HG02981 (cell line): Measurements from ENCODE around the gene LCORL.
"Not testable (repeated sequence)": the region's sequence is repeated elsewhere in the genome, so short reads cannot be mapped to it uniquely, and the experiment has no call there.

Experiments
- ATAC-seq: cut with Tn5 transposase; IDR thresholded peaks from one replicate; pipeline ENCODE4 v1.9.1; 2021; ENCODE audit warnings: mild to moderate bottlenecking, moderate library complexity; ENCODE audit not compliant: unreplicated experiment

The LCORL gene

DNA sequence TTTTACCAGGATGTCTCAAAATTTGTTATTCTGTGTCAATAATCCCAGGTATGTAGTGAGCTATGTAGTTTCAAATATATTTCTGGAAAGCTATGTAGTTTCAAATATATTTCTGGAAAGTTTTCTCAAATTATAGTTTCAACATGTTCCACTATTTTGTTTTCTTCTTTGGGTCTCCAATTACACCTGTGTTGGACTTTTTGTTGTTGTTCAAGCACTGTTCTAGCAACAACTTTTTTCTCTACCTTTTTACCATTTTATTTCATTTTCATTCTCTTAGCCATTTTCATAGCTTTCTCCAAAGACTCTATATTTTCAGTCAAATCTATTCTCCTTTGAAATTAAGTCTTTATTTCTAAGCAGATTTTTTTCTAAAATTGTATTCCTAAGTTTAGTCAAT is 88.4 kb downstream of the LCORL start:
- no peak for ATAC-seq

DNA sequence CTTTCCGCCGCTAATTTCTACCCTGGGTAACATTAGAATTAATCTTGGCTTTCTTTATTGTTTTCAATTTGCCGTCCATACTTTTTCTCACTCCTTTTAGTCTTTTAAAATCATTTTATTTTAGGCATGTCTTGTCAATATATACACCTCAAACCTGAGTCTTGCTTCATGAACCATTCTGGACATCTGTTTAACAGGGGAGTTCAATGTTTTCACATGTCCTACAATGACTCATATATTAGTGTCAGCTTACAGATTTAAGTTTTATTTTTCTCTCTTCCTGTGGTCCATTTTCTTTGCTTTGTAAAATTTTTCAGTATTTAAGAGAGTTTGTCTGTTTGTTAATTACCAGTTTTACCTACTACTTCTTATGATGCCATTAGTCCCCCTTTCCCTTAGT is 89.5 kb downstream of the LCORL start:
- ATAC-seq = no peak

DNA sequence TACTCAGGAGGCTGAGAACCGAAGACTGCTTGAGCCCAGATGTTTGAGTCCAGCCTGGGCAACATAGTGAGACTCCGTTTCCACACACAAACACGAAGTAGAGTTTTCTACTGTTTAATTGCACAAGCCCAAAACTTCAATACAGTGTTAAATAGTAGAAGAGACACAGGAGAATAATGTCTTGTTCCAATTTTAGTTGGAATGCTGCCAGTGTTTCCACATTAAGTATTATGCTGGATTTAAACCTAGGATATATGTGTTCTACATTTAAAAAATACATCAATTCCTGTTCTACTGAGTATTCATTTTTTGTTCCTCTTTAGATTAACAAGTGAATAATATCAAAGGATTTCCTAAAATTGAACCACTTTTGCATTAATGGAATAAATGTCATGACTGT is 91.3 kb downstream of the LCORL start:
- ATAC-seq = no peak

DNA sequence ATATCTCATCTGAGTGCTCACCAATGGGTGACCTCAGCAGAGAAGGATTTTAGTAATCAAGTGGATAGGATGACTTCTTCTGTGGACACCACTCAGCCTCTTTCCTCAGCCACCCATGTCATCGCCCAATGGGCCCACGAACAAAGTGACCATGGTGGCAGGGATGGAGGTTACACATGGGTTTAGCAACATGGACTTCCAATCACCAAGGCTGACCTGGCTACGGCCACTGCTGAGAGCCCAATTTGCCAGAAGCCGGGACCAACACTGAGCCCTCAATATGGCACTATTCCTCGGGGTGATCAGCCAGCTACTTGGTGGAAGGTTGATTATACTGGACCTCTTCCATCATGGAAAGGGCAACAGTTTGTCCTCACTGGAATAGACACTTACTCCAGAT is 97.4 kb downstream of the LCORL start:
- no peak for ATAC-seq

DNA sequence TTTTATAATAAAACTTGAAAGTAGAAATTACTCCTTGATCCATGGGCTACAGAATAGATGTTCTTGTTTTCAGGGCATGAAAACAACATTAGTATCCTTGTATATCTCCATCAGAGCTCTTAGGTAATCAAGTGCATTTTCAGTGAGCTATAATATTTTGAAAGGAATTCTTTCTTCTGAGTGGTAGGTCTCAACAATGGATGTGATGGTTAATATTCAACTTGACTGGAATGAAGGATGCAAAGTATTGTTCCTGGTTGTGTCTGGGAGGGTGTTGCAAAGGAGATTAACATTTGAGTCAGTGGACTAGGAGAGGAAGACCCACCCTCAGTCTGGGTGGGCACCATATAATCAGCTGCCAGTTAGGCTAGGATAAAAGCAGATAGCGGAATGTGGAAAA is 100.1 kb downstream of the LCORL start:
- ATAC-seq = no peak

DNA sequence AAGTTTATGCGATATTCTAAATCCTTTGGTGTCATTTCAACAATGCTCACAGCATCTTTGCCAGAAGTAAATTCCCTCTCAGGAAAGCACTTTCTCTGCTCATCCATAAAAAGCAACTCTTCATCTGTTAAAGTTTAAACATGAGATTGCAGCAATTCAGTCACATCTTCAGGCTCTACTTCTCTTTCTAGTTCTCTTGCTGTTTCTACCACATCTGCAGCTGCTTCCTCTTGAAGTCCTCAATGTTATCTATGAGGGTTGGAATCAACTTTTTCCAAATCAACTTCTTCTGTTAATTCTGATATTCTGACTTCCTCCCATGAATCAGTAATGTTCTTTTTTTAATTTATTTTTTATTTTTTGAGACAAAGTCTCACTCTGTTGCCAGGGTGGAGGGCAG is 100.9 kb downstream of the LCORL start:
- no peak for ATAC-seq

DNA sequence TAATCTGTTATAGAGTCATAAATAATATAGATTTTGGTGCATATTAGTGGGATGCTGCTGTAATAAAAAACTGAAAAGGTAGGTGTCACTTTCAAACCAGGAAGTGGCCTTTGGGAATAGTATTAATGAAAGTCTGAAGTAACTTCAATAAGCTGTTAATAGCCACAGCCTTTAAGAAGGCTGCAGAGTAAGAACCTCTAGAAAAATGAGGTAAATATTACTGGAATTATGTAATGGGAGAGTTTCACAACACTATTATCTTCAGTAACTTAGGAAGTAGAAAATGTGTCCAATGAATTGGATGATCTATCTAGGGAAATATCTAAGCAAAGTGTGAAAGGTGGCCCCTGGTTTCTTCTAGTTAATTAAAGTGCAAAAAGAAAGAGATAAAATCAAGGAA is 106.1 kb downstream of the LCORL start:
- no peak for ATAC-seq

DNA sequence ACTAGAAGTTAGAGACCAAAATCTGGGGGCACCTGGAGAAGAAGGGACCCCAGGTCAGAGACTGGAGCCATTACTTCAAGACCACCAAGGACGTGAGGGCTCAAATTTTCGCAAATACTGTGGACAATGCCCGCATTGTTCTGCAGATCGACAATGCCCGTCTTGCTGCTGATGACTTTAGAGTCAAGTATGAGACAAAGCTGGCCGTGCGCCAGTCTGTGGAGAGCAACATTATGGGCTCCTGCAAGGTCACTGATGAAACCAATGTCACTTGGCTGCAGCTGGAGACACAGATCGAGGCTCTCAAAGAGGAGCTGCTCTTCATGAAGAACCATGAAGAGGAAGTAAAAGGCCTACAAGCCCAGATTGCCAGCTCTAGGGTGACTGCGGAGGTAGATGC is 109.5 kb downstream of the LCORL start:
- no peak for ATAC-seq

DNA sequence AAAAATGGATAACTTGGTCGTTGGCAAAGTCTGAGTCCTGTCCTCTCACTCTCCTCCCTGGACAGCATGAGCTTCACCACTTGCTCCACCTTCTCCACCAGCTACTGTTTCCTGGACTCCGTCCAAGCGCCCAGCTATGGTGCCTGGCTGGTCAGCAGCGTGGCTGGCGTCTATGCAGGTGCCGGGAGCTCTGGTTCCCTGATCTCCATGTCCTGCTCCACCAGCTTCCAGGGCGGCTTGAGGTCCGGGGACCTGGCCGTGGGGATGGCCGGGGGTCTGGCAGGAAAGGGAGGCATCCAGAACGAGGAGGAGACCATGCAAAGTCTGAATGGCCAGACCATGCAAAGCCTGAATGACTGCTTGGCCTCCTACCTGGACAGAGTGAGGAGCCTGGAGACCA is 109.9 kb downstream of the LCORL start:
- no peak for ATAC-seq

DNA sequence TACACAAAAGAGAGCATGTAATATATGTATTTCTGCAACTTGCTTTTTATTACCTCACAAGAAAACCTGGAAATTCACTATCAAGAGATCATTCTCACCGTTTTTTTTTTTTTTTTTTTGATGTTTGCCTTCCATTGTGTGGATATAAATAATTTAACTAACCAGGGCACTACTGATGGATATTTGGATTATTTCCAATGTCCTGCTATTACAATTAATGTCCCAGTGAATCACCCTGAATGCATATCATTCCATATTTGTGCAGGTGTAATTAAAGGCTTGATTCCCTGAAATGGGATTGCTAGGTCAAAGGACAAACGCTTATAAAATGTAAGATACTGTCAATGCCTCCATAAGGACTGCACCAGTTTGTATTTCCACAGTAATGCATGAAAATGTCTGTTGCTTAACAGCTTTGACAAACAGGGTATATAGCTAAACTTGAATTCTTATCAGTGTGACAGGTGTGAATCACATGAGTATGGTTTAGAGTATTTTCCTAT is 123.0 kb downstream of the LCORL start:
- ATAC-seq = no peak

DNA sequence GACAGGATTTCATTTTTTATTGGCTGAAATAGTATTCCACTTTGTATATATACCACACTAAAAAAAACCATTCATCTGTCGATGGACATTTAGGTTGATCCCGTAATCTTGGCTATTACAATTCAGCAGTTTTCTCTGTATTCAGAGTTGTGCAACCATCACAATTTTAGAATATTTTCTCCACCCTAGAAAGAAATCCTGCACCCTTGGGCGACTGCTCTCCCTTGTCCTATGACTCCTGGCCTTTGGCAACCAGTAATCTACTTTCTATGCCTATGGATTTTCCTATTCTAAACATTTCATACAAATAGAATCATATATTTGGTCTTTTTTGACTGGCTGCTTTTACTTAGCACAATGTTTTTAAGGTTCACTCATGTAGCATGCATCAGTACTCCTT is 126.1 kb downstream of the LCORL start:
- ATAC-seq = no peak

DNA sequence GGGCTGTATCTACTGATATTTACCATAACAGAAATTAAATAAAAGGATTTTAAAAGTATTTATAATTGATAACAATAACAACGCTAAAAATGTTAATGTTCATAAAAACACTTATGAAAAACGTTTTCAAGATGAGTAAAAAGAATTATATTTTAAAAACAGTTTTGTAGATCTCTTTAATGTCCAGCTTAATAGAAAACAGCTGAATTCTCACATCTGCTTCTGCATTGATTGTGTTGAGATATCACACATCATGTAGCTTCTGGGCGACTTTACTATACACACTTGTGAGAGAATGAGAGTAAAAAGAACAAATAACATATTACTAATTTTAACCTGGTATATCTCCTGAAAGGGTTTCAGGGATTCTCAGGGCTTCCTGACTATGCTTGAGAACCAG is 127.1 kb downstream of the LCORL start:
- no peak for ATAC-seq

DNA sequence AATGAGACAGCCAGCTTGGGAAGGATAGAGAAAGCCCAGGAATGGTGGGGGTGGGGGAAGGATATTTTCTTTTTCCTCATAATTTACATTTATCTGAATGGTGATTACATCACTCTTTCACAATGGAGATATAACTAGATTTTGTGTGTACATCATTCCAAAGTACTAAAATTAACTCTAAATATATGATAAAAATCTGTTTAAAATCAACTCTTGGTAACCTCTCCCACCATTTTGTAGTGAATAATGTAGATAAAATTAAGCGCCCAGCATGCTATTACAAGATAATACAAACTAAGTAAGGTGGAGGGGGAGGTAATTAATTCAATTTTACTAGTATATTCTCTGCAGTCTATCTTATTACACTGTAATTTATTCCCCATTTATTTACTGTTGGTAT is 131.9 kb downstream of the LCORL start:
- ATAC-seq = no peak

DNA sequence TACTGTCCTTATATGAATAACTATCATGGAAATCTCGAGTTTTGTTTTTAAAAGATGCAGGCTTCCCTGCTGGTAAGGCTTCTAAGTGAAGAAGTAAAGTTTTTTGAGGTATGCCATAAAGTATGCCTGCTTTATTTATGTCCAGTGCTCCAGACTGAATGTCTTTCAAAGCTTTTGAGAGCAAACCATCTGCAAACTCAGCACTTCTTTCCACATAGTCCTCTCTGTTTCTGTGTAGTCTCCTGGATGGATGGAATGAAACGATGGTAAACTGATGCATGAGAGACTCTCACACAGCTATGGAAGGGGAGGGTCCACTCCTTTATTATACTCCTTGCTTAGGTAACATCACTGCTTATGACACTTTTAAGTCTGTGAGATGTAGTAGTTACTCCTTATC is 137.0 kb downstream of the LCORL start:
- ATAC-seq = no peak

DNA sequence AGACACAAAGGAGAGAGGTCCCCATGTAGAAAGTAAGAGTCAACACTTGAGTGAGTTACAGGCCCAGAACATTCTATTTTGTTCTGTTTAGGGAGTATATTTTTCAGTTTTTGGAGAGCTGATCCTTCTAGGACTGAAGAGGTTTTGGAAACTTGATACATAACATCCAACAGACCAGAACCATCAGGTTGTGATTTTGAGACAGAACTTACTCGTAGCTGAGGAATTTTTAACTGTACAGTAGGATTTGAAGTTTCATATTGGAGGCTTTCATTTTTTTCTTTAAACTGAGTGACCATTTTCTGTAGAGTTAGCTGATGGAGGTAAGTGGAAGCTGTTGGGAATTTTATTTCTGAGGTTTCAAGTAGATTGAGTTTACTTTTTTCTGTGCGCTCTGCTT is 137.5 kb downstream of the LCORL start:
- ATAC-seq = no peak

DNA sequence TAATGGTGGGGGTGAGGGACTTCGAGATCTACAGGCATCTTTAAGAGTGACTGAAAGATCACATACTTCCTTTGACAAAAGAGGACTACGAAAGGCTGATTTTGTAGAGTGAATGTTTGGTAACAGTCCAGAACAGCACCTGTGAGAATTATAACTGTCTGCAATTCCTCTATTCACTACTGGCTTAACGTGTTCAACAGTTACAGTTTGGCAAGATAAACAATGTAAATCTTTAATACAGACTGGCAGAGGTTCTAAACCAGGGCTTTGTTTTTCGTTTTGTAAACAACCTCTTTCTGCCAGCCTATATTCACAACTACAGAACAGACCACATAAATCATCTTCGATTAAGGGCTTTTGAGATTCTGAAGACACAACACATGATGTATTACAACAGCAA is 143.9 kb downstream of the LCORL start:
- ATAC-seq = no peak

DNA sequence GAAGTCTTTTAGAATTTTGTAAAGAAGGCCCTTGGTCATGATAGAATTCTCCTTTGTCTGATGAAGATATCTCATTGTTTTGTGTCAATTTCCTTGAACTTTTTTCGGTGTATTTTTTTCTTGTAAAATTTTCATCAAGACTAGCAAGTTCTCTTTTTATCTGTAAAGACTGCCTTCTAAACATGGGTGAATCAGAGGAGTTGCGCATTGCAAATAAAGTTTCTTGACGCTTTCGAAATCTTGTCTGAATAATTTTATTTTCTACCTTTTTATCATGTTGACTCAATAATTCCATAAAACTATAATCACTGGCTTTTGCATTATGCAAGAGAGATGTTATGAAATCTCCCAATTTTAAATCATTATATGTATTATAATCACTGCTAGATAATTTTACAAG is 144.6 kb downstream of the LCORL start:
- no peak for ATAC-seq

DNA sequence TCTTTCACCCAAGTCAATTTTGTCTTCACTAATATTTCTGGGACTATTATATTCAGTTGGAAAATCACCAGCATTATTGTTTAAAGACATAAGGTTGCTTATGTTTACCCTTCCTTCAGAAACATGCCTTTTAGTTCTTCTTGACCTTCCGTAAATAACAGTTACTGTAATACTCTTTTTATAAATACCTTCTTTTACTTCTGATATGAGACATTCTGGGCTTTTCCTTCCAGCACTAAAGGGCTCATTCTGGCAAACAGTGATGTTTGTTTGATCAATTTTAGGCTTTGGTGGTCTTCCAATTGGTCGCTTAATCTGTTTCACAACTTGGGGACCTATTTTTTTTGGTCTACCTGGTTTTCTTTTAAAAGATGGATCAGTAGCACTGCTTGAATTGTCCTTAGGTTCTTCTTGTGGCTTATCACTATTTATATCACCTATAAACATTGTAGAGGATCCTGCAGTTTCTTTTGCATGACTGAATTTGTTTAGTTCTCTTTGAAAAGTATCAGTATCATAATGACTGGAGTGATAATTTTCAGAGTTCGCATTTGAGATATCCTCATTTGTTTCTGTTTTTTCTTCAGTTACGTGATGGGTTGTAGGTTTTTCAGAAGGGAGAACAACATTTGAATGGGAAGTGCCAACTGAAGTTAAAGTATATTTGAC is 146.0 kb downstream of the LCORL start:
- peak; percentile 93 for ATAC-seq

DNA sequence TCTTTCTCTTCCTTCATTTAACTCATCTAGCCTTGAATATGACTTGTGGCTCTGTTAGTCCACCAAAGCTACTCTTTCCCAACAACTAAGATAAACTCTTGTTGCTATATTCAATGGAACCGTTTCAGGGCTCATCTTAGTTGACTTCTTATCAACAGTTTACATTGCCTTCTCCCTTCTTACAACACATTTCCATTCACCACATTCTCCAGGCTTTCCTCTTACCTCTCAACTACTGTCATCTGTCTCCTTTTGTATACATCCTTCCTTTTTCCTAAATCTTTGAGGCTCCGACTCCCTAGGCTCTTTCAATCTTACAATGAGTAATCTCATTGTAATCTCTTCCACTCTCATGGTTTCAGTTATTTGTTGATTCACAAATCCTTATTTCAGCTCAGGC is 152.2 kb downstream of the LCORL start:
- ATAC-seq = no peak

DNA sequence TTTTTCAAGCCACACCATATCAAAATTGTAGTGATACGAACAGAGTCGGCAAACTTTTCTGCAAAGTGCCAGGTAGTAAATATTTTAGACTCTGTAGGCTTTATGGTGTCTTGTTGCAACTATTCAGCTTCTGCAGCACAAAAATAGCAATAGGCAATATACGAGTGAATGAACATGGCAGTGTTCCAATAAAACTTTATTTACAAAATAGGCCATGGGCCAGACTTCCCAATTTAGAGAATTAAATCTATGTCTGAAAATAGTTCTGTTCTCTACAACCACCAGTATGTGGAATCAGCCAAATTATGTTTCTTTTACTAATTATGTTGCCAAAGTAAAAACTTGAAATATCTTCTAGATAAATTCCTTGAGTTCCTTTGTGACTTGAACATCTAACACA is 154.3 kb downstream of the LCORL start:
- ATAC-seq = no peak

DNA sequence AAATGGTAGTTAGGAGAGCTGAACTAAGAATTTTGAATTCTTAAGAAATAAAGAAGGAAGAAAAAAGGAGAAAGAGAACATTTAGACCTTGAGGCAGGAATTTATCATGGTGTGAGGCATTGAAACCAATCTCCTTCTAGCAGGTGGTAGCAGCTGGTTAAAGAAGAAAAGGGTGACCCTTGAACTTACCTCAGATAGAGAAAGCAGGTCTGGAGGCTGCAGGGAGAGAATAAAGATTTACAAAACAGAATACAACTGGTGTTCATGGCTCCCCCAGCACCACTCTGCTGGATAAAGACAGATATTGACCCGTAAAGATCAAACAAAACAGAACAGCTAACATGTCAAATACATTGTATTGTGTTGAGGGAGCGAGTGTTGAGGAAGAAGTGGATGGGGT is 154.7 kb downstream of the LCORL start:
- no peak for ATAC-seq

DNA sequence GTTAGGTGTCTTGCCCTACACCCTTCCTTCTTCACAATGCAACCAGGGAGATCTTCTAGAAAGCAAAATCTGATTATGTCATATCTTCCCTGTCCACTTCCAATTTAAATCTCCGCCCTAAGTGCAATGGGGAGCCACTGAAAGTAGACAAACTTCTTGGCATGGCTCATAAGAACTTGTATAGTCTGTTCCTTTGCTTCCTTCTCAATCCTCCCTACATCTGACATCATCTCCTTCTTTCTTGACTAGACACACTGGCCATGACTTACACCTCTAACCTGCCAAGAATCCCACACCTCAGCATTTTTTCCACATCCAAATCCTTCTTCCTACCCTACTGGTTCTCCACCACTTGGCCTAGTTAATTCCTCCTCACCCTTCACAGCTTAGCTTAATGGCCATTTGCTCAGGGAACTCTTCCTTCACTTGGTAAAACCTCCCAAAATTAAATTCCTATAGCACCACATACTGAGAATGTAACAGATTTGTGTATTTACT is 155.6 kb downstream of the LCORL start:
- ATAC-seq = no peak

DNA sequence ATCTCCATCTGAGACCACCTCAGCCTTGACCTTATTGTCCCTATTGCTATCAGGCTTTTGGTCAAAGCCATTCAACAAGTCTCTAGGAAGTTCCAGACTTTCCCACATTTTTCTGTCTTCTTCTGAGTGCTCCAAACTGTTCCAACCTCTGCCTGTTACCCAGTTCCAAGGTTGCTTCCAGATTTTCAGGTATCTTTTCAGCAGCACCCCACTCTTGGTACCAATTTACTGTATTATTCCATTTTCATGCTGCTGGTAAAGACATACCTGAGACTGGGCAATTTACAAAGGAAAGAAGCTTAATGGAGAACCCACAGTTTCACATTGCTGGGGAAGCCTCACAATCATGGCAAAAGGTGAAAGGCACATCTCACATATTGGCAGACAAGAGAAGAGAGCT is 159.6 kb downstream of the LCORL start:
- not testable (repeated sequence) for ATAC-seq
